B cell (primary cell): ENCODE results near the gene KRTAP5-1.

Source experiments
- EZH2 ChIP-seq: IDR thresholded peaks from 2 replicates; pipeline ENCODE4 v1.6.1; 2012; ENCODE audit warnings: borderline replicate concordance, low read depth, mild to moderate bottlenecking, moderate library complexity, low read length; ENCODE audit not compliant: insufficient read depth, poor library complexity, severe bottlenecking
- TF ChIP-seq, protein P1 (sequence below): fragments of 200-600 bp; IDR thresholded peaks from one replicate; pipeline ENCODE4 v1.8.0; 2022; ENCODE audit warnings: antibody characterized with exemption, mild to moderate bottlenecking

DNA sequence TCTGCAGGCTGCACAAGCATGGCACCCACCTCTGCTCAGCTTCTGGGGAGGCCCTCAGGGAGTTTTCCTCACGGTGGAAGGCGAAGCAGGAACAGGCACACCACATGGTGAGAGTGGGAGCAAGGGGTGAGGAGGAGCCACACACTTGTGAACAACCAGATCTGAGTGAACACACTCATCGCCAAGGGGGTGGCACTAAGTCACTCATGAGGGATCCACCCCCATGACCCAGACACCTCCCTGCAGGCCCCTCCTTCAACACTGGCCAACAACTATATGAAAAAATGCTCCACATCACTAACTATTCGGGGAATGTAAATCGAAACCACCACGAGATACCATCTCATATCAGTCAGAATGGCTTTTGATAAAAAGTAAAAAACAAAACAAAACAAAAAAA, 13.7 kb upstream of the KRTAP5-1 start:
- TF ChIP-seq, protein P1, sequence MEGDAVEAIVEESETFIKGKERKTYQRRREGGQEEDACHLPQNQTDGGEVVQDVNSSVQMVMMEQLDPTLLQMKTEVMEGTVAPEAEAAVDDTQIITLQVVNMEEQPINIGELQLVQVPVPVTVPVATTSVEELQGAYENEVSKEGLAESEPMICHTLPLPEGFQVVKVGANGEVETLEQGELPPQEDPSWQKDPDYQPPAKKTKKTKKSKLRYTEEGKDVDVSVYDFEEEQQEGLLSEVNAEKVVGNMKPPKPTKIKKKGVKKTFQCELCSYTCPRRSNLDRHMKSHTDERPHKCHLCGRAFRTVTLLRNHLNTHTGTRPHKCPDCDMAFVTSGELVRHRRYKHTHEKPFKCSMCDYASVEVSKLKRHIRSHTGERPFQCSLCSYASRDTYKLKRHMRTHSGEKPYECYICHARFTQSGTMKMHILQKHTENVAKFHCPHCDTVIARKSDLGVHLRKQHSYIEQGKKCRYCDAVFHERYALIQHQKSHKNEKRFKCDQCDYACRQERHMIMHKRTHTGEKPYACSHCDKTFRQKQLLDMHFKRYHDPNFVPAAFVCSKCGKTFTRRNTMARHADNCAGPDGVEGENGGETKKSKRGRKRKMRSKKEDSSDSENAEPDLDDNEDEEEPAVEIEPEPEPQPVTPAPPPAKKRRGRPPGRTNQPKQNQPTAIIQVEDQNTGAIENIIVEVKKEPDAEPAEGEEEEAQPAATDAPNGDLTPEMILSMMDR: no peak
- no peak for TF ChIP-seq EZH2
